Astrocyte of the hippocampus (primary cell): Measurements from ENCODE around the gene HOXC10.

Source experiments
- DNase-seq: peaks from one replicate; pipeline ENCODE4 v3.0.0; 2011; ENCODE audit warnings: low read depth, low spot score

HOXC10 gene

DNA sequence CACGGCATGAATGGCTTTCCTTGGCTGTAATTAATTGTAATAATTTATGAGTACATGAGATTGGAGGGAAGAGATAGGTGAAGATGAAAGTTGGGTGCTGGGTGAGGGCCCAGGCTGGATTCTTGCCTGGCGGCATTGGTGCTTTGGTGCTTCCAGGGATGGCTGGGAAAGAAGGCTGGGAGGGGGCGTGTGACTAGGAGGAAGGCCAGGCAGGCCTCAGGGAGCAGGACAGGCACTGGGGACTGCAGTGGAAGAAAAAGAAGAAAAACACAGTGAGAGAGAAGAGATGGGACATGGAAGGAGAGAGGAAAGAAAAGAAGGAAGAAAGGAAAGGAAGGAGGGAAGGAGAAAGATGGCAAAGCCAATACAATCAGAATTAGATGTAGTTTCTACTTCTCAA is 18.7 kb downstream of the HOXC10 start:
- no peak for DNase-seq

DNA sequence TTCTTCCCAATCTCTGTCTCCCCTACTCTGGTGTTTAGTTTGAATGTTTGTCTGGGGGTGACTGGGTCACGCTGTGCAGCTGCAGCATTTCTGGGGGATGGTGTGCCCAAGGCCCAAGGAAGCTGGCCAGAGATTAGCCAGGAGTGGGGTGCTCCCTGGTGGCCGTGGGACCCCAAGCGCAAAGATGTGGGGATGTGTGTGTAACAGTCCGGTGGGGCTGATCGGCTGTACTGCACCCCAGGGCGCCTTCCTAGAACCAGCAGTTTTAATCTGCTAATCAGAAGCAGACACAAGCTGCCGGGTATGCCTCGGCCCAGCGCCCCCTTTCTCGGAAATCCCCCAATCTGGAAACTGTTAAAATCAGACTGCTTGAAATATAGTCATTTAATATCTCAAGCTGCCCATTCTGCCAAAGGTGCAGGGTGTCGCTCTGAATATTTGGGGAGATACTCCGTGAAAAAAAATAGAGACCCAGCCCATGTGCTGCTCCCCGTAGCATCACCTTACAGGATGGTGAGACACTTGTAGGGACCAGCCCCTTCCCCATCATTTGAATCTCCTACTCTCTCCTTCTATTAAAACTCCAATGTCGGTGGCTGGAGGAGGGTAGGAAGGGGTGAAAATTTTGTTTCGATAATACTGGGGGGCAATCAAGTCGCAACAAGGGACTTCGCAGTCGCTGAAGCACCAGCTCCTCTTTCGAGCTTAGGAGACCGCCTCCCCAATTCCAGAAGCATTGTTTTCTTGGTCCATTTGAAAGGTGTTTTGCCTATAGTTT is 19.3 kb downstream of the HOXC10 start:
- DNase-seq, result no peak

DNA sequence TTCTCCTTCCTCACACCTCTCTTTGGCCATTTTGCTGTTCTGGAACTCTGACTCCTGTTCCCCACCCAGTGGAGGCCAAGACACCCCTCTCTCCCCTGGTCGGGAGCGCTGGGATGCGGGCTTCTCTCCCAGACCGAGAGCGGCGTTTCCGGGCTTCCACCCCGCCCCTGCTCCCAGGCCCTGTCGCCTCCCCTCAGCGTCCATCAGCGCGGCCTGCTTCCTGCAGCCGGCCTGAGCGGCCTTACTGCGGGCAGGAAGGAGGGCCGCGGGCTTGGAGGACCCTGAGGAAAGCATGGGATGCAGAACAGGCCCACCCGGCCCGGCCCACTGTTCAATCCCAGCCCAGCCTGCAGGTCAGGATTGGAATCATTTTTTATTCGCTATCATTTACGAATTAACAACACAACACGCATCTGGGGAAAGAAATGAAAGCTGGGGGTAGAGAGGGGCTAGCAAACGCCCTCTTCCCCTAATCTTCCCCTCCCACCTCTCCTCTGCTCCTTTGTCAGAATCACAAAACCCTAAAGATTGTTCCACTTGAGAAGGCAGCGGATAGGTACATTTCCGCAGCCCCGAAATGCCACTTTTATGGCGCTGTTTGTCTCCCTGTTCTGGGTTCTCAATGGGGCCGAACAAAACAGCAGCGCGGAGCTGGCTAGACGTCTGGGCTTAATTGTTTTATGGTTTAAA is 20.0 kb downstream of the HOXC10 start:
- DNase-seq, result no peak

DNA sequence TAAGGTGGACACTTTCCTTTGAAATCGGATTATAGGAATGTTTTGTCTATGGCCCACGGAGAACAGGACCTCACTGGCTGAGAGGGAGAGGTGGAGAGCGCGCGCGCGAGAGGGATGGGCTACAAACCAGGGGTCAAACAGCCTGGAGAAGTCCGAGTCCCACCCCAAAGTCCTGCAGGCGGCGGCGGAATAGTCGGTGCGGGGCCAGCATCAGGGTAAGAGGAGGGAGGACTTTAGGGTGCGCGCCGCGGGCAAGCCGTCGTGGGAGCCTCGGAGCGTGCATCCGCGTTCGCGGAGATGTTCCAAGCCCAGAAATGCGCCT is 20.5 kb downstream of the HOXC10 start:
- no peak for DNase-seq

DNA sequence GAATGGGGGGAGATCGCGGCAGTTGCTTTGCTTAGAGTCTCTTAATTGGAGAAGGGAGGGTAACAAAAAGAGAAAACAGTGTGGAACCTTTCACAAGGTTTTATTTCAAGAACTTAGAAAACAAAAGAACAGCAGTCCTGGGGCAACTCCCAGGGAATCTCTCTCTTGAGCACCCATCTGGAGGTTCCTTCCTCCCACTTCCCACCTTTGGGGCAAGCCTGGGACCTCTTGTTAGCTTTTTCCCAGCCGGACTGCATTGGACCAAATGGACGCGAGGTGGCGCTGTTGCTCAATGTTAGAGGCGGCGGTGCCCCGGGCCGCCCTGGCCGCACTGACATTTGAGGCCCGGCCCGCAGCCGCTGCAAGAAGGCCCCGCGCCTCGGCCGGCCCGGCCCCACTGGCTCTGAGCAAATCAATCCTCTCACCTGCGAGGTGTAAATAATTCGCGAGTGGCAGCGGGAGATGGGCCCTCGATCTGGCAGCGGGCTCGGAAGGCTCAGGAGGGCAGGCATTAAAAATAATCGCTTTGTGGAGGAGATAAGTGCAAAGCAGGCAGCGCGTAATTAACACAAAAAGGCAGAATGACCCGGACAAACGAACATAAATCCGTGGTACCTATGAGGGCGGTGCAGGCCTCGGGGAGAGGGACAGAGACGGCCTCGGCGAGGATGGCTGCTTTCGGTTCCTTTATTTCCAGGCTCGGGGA is 21.1 kb downstream of the HOXC10 start:
- peak; percentile 90 for DNase-seq

DNA sequence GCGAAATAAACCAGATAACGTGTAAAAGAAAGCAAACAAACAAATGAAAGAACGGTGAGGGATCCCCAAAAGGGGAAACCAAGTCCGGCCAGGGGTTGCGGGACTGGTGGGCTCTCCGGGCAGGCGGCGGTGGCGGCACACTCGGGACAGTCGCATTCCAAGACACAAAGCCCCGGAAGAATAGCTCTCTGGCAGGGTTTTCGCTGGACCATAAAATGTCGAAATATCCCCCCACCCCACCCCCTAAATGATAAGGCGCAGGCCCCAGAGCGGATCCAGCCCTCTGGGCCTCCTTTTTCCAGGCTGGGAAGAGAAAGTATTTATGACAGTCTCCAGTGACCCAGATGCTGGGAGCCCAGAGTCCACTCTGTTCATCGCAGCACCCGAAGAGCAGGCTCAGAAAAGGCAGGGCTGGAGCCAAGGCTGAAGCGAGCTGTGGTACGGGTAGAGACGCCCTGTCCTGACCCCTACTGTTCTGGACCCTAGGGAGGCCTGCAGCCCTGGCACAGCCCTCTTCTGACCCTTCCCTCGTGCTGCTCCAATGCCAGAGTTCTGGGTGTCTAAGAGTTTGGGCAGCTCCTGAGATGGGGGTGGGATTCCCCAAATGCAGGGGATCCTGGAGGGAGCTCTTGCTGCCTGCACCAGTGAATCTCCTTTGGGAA is 21.7 kb downstream of the HOXC10 start:
- no peak for DNase-seq

DNA sequence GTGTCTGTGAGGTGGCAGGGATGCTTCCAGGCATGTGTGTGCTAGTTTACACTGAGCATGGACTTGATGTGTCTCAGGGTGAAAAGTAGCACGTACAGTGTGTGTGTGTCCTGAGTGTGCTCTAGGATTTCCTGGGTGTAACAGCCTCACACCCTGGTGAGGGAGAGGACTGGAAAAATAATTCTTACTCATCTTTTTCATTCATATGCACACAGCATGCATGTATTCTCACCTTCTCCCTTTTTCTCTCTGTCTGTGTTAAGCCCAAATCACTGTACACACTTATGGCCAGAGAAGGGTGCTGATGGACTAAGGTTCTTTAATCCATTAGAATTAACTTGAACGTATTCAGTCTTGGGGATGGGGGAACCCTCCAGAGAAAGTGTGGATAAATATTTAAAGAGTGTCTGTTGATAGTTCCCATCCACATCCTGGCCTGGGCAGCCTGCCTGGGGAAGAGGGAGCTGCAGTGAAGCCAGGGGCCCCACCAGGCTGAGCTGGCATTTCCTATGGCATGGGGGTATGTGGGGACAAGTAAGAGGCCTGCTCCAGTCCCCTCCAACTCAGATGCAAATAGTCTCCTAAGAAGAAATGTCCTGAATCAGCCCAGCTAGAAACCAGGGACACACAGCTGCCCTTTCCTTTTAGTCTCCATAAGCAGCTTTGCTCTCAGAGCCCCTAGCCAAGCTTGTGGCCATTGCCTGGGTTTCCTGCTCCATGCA is 22.8 kb downstream of the HOXC10 start:
- no peak for DNase-seq

DNA sequence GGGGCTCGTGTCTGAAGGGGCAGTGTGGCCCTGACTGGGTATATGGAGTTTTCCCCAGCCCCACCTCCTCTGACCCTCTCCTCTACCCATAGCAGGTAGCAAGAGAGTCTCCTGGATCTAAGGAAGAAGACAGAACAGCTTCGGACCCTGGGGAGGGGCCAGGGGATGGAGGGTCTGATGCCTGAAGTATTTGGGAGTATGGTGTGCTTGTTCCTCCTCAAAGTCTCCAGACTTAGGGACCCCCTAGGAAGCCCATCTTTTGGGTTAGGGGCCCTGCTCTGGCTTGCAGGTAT is 23.3 kb downstream of the HOXC10 start:
- no peak for DNase-seq

DNA sequence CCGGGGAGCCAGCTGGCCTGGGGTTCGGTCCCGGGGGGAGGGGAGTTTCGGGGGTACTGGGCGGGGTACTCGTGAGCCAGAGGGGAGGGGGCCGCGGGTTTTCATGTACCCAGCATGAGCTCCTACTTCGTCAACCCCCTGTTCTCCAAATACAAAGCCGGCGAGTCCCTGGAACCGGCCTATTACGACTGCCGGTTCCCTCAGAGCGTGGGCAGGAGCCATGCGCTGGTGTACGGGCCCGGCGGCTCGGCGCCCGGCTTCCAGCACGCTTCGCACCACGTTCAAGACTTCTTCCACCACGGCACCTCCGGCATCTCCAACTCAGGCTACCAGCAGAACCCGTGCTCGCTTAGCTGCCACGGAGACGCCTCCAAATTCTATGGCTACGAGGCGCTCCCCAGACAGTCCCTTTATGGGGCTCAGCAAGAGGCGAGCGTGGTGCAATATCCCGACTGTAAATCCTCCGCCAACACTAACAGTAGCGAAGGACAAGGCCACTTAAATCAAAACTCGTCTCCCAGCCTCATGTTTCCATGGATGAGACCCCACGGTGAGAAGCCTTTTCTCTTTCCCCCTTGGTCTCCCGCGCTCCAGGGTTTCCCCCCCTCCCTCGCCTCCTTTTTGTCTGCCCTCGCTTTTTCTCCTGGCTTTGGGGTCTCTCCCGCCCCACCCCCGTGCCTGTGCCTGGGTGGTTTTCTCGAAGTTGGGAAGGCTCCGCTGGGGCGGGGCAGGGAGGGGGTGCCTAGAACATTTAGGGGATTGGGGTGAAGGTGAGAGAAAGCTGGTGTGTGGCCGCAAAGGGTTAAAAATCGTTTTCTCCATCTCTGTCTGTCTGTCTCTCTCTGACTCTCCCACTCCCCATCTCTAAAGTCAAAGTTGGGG is 24.5 kb downstream of the HOXC10 start:
- DNase-seq, result no peak

DNA sequence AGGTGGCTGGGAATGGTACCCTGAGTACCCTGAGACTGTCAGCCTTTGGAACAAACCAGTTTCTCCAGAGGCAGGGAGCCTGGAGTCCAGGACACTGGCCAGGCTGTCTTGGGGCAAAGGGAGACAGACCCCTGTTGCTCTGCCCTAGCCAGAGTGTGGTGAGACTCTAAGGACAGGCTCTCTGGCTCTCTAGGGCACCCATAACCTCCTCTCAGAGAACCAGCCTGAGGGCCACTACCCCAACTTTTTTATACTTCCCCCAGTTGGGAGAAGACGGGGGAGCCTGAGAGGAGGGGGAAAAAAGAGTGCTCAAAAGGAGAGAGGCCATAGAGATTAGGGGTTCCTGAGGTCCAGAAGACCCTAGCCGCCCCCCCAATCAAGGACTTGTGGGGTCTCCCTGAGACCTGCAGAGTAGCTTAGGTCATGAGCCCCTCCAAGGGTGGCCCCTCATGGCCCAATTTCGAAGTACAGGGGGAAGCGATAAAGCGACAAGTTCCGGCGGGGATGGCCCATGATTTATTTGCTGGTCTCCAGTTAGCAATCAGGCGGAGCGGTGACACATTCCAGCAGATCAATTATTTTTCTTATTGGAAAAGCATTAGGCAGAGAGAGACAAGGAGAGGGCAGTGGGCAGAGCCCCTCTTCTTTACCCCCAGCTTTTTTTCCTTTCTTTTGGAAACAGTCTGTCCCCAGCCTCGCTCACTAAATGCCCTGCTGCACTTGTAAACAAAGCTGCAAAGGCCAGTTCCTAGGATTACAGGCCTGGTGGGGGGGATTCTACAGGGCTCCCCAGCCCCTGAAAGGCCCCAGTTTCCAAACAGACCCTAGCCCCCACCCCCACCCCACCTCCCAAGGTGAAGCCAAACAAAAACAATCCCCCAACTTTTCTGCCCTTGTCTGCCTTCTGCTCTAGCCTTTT is 25.4 kb downstream of the HOXC10 start:
- no peak for DNase-seq

DNA sequence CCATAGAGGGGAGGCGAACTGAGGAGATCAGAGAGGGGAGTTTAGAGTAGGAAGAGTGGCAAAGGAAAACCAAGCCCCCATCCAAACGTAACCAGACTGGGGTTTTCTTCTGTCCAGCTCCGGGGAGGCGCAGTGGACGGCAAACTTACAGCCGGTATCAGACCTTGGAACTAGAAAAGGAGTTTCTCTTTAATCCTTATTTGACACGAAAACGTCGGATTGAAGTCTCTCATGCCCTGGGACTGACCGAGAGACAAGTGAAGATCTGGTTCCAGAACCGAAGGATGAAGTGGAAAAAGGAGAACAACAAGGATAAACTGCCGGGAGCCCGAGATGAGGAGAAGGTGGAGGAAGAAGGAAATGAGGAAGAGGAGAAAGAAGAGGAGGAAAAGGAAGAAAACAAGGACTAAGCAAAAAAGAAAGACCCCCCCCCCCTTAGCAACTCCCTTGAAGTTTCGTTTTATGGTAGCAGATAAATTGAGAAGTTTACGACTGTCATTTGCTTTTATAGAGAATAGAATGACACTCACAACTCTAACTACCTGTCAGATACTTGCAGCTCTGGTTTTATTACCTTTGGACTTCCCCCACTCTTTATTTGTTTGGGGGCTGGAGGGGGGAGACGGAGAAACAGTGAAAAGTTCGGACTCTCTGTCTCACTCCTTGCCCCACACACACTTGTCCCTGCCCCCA is 26.2 kb downstream of the HOXC10 start:
- no peak for DNase-seq

DNA sequence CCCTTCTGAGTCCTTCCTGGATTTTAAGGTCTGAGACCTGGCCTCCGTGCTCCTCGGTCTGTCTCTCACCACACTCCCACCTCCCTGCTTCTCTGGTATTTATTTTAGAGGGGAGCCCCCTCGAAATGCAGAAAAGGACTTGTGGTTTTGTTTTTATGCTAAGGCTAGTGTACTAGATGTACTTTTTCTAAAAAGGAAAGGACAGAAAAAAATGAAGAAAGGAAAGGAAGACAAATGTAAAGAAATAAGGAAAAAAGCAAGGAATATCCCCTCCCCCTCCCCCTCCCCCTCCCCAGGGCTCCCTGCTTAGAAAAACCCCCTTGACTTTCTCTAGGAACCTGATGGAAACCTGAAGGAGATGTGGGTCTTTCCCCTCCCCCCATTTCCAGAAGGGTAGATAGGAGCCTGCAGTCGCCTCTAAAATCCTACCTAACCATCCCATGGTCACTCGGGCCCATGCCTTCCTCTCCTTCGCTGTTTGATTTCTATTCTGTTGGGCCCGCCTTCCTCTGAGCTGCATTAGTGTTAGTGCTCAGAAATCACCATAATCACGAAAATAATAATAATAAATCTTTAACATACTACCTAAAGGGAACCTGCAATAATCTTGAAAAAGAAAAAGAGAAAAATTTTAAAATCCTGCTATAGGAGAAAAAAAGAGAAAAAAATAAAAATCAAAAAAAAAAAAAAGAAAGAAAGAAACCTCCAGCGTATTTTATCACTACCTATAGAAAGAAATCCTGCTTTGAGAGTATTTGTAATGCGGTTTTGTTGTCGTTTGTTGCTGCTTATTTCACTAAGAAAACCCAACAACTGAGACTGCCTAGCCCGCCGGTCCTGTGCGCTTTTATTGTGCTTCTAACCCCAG is 27.0 kb downstream of the HOXC10 start:
- DNase-seq, result no peak

DNA sequence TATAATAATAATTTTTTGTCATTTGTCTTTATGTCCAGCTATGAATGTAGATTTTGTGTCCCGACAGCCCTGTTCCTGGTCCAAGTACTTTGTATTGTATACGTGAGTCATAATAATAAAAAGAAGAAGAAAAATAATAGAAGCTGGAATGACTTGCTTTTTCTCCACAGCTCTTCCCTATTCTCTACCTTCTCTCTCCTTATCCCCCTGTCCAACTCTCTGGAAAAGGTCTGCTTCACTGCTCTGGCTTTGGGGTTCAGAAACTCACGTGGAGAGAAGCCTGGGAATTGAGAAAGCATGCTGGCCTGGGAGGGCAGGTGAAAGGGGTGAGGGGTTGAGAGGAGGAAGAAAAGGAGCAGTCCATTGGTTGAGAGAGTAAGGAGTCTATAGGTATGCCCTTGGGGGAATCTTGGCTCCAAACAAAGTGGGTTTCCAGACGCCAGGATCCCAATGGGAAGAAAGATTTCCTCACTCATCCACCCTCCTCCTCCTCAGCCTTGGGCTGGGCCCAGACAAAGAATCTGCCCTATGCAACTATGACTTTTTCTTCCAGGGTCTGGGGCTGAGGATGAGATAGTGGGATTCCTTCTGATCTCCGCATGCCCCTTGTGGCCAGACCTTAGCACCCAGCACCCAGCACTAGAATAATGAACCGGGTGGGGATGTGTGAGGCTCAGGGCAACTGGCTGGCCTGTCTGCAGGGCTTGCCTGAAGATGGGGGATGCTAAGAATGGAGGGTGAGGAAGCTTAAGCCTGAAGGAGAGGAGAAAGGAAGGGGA is 27.9 kb downstream of the HOXC10 start:
- DNase-seq, result no peak

DNA sequence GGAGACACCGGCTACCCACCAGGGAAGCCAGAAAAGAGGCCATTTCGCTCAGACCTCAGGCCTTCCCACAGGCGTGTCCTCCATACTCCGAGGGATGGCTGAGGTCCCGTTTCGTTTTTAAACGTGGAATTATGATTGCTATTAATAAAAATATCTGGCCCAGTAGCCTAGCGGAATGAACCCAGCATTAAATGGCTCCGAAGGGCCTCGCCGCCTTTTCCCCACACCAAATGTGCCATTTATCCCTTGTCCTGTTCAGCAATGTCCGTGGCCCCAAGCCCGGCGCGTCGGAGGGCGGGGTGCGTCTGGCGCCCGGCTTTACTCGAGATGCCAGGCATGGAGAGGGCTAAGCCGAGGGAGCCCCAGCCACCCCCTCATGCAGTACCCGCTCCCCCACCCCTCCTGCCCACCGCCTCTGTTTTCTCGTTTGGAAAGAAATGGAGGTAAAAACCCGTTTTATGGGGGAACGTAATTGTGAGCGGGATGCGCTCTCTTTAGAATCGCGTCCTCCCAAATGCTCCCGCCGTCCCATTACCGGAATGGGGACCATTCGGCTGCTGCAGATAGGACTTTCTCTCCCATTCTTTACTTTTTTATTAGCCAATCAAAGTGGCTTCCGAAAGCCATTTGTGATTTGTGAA is 29.6 kb downstream of the HOXC10 start:
- DNase-seq, result no peak

DNA sequence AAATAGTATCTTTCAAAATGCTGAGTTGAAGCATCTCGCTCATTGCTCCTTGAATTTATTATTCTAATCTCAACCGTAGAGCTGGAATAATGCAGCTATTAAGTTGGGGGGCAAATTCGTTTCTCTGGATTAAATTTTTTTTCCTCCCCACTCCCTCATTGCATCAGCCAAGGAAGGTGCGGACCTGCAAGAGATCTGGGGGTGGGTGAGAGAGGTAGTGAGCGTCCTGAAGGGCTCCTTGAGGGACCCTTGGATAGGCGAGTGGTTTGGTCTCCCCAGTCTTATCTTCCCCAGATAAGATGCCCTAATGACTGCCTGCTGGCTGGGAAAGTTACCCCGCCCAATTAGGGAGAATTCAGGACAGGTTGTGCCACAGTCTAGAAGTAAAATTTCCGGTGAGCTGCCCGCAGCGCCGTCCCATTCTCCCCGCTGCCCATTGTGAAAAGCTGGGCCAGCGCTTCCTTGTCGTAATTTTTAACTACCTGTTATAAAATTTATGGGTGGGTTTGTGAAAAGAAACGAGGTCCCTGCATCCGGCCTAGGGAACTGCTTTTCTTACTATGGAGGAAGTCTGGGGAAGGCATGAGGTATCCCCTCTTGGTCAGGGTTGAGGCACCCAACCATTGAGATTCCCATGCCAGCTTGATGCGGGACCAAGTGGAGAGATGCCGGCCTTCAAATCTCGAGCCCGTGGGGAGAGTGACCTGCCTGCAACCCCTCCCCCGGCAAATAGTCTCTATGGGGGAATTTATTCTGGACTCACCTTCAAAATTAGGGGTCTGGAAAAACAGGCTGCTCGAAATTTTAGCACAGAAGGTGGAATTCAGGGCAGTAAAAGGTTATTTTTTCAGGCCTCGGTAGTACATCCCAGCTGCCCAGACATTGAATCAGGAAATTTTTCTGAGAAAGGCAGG is 30.3 kb downstream of the HOXC10 start:
- no peak for DNase-seq

DNA sequence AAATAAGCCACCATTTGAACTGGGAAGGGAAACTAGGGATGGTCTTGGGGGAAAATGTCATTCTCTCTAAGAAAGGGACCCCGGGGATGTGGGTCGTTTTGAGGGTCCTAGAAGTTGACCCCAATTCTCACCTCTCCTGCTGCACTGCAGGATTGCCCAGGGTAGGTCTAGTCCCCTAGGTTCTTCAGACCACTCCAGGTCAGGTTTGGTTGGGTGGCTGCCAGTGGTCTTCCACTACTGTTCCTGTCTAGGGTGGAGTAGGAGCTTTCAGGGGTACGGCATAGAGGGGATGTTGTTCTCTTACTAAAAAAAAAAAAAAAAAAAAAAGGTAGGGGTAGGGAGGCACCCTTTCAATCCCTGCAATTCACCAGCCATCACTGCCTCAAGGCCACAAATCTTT is 31.1 kb downstream of the HOXC10 start:
- DNase-seq, result no peak
